A172 (cell line): ENCODE data around the gene NOMO2. TPM values are rescaled to one million over a fixed set of nuclear protein-coding genes. Genes with fewer than 3 reads are reported as not detected.
"Not testable (repeated sequence)": the region's sequence is repeated elsewhere in the genome, so short reads cannot be mapped to it uniquely, and the experiment has no call there.

Experiments
- DNase-seq: peaks from one replicate; pipeline ENCODE4 v3.0.0-alpha.2; 2015; ENCODE audit warnings: low spot score
- total RNA-seq: library from RNA; depleted of rRNA; stranded (reverse); fragments of >200 nt; shearing (Covaris generic); gene quantifications from 2 replicates; pipeline ENCODE4 v1.2.3, GENCODE V29; 2014

Gene NOMO2
- total RNA-seq, 1 experiment from 2014 or later: 80.7 TPM

DNA sequence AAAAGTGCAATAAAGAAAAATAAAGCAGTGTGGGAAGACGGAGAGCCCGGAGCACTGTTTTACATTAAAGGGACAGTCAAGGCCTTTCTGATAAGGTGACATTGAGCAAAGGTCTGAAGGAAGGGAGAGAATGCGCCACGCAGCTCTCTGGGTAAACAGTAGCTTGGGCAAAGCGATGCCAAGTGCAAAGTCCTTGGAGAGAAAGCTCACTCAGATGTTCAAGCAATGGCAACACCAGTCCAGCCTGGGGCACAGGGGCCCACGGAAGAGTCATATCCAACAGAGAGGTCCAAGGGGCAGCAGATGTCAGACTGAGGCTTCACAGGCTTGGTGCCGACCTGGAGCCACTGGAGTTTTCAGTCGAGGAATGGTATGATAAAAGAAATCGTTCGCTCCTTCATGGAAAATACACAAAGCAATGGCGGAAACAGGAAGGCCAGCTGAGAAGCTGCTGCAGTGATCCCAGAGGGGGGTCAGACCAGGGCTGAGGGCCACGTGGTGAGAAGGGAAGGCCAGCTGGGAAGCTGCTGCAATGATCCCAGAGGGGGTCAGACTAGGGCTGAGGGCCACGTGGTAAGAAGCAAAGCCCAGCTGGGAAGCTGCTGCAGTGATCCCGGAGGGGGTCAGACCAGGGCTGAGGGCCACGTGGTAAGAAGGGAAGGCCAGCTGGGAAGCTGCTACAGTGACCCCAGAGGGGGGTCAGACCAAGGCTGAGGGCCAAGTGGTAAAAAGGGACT lies 40.3 kb downstream of the NOMO2 start:
- DNase-seq: not testable (repeated sequence)

GRCh38 chr16:18518536-18519283 lies 43.2 kb downstream of the NOMO2 start:
- DNase-seq: not testable (repeated sequence)

- DNase-seq: not testable (repeated sequence)
Measured at GRCh38 chr16:18498430-18498829, 63.5 kb downstream of the NOMO2 start.

DNA sequence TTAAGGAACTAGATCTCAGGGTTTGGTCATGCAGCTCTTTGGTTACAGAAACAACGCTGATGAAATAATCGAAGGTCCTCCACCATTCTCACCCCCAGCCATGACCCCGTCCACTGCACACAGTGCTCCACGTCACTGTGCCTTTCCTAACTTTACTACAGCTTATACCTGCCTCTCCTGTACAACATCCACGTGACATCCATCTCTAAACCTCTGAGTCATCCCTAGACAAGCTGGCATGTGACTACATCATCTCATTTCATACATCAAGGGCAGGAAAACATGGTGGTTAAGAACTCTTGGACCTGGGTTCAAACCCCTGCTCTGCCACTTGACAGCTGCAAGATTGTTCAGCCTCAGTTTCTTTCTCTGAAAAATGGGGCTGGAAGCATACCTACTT lies 64.9 kb downstream of the NOMO2 start:
- not testable (repeated sequence) for DNase-seq

- DNase-seq: not testable (repeated sequence)
Measured at GRCh38 chr16:18492118-18492897, 69.6 kb downstream of the NOMO2 start.

DNA sequence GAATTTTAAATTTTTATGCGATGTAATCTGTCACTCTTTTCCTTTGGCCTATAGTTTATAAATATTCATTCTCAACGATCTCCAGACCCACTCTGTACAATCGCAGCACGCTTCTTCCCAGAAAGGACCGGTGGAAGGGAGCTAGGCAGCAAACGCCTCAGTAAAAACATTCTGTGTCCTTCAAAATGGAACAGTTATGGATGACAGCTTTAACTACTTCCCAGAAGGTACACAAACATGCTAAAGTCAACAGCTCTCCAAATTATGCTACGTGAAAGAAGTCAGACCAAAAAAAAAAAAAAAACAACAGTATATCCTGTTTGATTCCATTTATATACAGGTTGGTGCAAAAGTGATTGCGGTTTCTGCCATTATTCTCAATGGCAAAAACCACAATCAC lies 125.9 kb downstream of the NOMO2 start:
- DNase-seq: not testable (repeated sequence)

DNA sequence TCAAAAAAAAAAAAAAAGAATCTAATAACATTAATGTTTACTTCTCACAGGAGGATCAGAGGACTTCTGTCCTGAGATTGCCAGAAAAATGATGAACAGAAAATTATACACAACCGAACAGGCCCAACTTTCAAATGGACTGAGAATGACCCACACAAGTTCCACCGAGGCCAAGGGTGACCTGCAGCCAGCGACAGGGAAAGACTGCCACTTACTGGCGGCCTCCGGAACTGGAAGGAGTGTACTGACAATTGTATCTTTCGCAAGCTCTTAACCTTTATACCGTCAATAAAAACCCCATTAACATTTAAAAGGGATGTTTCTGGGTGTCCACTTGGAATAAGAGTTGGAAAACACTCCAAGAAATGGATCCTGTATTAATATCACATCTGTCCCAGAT lies 146.1 kb downstream of the NOMO2 start:
- DNase-seq: not testable (repeated sequence)

- DNase-seq: not testable (repeated sequence)
Measured at GRCh38 chr16:18409532-18410293, 152.2 kb downstream of the NOMO2 start.

DNA sequence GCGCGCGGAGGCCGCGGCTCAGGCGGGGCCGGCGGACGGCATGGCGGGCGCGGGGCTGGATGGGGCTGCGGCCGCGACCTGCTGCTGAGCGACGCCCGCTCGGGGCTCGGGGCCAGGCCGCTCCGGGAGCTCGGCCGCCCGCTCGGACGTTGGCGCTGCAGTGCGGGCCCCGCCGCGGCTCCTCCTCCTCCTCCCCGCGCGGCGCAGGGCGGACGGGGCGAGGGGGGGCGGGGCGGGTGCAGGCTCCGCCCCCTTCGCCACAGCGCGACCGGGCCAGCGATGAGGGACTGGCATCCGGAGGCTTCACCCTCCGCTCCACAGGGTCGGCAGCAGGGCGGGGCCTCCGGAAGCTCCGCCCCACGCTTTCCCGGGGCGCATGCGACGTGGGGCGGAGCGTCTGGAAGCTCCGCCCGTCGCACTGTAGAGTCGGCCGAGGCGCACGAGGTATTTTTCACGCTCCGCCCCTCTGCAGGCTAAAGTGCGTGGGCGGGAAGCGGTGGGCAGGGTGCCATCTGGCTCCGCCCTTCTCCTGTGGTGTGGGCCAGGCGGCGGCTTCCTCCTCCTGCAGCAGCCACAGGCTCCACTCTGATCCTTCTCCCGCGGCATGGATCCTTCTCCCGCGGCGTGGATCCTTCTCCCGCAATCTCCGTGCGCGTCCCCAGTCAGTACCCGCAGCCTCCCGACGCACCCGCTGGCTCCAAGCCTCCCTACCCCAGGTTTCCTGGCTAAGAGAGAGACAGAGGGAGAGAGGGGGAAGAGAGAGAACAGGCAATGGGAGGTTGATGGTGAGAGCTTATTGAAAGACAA lies 159.8 kb downstream of the NOMO2 start:
- not testable (repeated sequence) for DNase-seq

DNA sequence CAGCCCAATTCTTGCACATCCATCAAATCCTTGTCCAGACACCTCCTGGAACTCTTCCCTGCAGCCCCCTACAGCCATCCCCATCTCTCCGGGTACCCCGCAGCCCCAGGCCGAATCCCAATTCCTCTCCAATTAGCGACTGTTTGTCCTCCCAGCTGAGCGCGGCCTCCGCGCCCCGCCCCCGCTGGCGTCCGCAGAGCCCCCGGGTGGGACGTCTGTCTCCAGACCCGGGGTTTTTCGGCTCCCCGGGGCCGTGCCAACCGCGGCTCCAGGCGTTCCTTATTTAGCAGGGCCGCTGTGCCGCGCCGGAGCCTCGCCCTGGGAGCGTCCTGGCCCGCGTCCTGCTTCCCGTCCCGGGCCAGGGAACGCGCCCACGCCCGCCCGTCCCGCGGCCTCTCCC lies 160.7 kb downstream of the NOMO2 start:
- DNase-seq: not testable (repeated sequence)

DNA sequence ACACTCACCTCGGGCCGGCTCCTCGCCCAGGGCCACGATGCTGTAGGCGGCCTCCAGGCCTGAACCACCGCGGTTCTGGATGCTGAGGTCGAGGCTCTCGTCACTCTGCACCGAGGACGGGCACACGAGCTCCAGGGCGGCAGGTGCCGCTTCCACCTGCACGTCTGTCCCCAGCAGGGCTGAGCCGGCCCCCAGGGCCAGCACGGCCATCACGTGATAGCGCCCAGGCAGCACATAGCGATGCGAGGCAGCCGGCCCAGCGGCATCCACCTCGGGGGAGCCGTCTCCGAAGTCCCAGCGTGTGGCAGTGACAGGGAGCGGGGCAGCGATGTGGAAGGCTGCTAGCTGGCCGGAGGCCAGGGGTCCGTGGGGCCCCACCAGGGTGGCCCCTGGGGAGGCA lies 167.5 kb downstream of the NOMO2 start:
- not testable (repeated sequence) for DNase-seq

DNA sequence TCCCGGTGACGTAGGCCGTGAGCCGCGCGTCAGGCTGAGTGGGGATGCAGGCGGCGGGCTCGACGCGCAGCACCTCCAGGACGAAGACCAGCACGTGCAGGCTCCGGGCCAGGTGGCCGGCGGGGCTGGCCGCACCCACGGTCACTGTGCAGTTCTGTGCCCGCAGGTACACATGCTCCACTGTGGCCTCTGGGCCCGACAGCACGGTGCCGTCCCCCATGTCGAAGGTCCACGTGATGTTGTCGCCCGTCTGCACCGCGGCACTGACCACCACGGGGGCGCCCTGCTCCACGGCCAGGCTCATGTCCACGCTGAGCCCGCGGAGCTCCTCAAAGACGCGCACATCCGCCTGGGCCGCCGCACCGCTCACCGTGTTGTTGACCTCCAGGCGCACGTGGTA lies 174.1 kb downstream of the NOMO2 start:
- not testable (repeated sequence) for DNase-seq

DNA sequence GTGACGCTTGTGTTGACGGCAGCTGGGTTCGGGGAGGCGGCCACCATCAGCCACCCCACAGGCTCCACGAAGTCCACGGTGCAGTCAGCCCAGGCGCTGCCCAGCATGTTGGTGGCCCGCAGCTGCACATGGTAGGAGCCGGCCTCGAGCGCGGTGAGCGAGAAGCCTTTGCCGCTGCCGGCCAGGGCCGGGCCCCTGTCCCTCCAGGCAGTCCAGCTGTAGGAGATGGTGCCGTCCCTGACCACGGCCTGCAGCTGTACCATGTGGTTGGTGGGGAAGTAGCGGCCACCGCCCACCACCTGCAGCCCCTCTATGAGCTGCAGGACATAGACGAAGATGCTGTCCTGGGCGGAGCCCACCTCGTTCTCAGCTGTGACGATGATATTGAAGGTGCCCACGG lies 175.4 kb downstream of the NOMO2 start:
- not testable (repeated sequence) for DNase-seq

- not testable (repeated sequence) for DNase-seq
Measured at GRCh38 chr16:18385285-18385684, 176.6 kb downstream of the NOMO2 start.

DNA sequence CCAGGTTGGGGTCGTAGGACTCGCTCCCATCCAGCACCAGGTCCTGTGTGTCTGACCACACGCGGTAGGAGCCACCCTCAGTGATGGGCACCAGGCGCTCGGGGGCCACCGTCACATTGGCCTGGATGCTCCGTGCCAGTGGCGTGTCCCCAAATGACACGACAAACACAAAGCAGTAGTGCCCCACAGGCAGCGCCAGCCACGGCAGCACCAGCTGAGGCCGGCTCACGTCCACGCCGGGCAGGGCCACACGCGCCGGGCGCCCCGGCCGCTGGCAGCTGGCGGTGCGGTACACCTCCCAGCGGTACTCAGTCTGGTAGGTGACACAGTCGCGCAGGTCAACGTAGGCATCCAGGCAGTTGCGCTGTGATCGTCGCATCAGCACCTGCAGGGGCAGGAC lies 177.0 kb downstream of the NOMO2 start:
- not testable (repeated sequence) for DNase-seq

- DNase-seq: not testable (repeated sequence)
Measured at GRCh38 chr16:18384098-18384636, 177.7 kb downstream of the NOMO2 start.

DNA sequence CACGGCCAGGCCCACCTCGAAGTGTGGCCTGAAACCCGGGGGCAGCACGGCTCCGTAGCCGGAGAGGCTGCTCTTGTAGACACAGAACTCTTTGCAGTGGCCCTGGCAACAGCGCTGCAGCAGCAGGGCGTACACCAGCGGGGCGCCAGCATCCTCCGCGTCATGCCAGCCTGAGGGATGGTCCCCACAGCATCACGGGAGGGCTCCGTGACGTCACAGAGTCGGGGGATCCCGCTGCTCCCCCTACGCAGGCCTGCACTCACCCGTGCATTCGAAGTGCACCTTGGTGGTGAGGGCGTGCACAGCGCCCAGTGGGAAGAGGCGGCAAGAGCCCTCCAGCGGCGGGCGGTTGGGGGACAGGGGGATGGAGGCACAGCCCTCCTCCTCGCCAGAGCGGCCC lies 179.2 kb downstream of the NOMO2 start:
- not testable (repeated sequence) for DNase-seq
